ENCODE measurements around the gene GARNL3. TPM values are rescaled to one million over a fixed set of nuclear protein-coding genes. Genes with fewer than 3 reads are reported as not detected.

GARNL3 gene, protein sequence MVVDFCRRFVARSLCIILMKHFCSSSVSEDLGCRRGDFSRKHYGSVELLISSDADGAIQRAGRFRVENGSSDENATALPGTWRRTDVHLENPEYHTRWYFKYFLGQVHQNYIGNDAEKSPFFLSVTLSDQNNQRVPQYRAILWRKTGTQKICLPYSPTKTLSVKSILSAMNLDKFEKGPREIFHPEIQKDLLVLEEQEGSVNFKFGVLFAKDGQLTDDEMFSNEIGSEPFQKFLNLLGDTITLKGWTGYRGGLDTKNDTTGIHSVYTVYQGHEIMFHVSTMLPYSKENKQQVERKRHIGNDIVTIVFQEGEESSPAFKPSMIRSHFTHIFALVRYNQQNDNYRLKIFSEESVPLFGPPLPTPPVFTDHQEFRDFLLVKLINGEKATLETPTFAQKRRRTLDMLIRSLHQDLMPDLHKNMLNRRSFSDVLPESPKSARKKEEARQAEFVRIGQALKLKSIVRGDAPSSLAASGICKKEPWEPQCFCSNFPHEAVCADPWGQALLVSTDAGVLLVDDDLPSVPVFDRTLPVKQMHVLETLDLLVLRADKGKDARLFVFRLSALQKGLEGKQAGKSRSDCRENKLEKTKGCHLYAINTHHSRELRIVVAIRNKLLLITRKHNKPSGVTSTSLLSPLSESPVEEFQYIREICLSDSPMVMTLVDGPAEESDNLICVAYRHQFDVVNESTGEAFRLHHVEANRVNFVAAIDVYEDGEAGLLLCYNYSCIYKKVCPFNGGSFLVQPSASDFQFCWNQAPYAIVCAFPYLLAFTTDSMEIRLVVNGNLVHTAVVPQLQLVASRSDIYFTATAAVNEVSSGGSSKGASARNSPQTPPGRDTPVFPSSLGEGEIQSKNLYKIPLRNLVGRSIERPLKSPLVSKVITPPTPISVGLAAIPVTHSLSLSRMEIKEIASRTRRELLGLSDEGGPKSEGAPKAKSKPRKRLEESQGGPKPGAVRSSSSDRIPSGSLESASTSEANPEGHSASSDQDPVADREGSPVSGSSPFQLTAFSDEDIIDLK
- total RNA-seq = 1 to 10 TPM; 4.1 to 4.5 TPM

DNA sequence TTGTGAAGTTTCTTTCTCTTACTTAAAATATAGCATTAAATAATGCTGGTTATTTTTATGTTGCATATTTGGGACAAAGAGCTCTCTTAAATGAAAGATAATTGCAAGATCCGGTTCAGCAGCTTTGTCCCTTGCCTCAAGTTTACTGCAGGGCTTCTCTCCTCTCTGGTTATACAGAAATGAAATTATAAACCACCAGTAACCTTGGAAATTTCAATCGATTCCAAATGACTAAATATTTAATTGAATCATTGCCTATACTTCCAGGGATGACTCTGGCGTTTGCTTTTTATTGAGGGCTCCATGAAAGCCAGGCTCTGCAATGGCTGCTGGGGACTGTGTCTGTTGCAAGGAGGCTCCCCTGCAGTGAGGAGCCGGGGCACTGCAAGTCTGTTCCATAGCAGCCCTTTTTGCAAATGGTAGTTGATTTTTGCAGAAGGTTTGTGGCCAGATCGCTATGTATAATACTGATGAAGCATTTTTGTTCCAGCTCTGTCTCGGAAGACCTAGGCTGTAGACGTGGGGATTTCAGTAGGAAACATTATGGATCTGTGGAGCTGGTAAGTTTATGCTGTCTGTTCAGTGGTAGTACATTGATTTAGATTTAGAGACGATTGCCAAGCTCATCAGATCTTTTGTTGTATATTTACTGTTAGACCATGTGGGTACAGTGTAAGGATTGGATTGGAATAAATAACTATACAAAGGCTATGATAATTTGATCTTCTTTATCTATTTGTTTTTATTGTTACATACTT, at the start of gene GARNL3:
GARNL3 (plus strand) TSS at position 313 of the 758 bp plus-strand sequence; CDS start at position 417, 104 bp downstream.
- POLR2A ChIA-PET = interaction anchor here (0.6 kb wide), 1 partner anchor 138 kb away, joined by 3 read pairs; no protein-coding TSS in a partner anchor
- CTCF ChIA-PET = no interaction called here

DNA sequence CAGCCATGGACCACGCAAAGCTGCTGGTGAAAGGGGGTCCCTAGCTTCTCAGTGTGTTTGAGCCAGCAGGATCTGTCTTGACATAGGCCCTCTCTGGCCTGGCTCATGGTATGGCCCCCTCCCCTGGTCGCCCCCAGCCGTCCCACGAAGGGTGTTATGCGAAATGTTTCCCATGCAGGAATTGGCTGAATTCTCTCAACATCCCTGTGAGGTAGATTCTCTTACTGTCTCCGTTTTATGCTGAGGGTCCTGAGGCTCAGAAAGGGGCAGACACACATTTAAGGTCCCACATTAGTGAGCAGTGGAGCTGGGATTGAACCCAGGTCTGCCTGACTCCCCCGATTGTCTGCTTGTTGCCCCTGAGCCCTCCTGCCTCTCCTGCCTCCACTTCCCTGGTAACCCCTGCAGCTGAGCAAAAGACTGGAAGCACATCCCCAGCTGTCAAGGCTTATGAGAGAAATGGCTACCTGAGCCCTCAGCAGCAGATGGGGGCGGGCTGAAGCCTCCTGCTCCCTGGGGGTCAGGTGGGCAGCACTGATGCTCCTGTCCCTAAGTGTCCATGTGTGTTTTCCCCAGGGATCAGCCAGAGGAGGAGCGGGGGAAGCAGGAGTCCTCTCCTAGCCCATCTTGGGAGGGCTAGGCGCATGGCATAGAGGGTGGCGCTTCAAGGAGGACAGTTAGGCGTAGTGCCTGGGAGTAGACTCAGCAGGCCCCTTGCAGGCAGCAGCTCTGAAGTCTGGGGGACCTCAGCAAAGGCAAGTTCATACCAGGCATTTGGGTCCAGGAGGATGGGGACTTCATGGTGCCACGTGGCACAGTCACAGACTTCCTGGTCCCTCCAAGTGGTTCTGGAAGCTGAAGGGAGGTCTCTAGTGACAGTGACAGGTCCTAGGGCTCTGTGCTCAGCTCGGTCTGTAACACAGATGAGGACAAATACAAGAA, 49.0 kb upstream of the GARNL3 start:
- POLR2A ChIA-PET = no interaction called here

DNA sequence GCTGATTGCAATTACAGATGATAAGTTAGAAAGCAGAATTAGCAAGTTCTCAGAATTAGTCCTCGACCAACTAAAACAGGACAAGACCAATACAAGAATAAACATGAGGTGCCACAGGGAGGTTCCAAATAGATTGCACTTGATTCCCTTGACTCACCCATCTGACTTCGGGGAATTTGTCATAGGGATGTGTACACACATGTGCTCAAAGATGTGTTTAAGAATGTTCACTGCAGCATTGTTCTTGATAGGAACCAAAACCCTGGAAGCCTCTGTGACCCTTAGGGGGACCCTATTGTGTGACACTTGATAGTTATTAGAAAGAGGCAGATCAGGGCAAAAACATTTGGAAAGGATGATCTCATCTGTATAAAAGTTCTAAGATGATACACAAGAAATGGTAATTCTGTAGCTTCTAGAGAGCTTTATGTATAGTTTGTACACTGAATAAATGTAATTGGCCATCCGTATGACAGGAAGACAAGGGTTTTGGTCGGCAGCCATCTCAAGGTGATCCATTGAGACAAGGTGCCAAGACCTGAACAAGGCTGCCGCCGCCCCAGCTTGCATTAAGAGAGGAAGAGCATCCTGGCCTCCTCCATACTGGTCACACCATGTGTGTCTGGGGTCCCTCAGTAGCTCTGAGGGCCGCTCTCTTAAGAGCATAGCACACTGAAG, 48.2 kb upstream of the GARNL3 start:
- ChIA-PET POLR2A (no interaction called here), CTCF (interaction anchor here (0.9 kb wide), 1 partner anchor 11 kb away, joined by 3 read pairs; no protein-coding TSS in a partner anchor)

More for the DNA sequence above, 49.0 kb upstream of the GARNL3 start:
- CTCF ChIA-PET = interaction anchor here (0.5 to 1.2 kb wide), 5 partner anchors 11 to 845 kb away, joined by 3 to 5 read pairs (median 3); no protein-coding TSS in a partner anchor

DNA sequence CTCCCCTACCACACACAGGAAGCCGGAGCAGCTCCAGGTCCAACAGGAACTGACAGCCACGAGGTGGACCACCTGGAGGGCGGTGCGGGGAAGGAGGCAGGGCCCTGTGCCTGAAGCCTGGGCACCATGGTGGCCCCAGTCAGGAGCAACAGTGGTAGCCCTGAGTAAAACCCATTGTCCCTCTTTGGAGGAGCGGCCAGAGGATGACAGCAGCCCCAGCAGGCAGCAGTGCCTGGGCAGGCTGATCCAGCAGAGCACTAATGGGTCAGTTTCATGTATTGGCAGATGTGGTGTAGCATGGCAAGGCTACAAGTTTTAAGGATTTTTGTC, 47.7 kb upstream of the GARNL3 start:
- POLR2A ChIA-PET = no interaction called here
- CTCF ChIA-PET = interaction anchor here (0.9 kb wide), 1 partner anchor 12 kb away, joined by 3 read pairs; no protein-coding TSS in a partner anchor

DNA sequence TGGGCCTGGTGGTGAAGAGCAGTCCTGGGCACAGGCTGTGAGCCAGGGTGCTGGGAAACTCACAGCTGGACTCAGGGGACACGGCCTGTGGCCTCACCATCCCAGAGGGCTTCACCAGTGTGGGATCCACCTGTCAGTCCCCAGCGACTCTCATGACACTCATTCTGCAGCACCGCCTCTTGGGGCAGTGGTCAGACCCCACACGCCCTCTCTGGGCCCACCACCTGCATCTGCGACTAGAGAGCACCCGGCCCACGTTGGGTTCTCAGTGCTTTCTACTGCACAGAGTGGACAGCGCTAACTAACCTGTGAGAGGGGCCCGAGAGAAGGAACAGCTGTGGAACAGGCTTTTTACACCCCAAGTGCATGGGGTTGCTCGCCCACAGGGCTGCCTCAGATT, 45.8 kb upstream of the GARNL3 start:
- ChIA-PET POLR2A (no interaction called here), CTCF (interaction anchor here (0.5 kb wide), 1 partner anchor 323 kb away, joined by 5 read pairs; no protein-coding TSS in a partner anchor)

DNA sequence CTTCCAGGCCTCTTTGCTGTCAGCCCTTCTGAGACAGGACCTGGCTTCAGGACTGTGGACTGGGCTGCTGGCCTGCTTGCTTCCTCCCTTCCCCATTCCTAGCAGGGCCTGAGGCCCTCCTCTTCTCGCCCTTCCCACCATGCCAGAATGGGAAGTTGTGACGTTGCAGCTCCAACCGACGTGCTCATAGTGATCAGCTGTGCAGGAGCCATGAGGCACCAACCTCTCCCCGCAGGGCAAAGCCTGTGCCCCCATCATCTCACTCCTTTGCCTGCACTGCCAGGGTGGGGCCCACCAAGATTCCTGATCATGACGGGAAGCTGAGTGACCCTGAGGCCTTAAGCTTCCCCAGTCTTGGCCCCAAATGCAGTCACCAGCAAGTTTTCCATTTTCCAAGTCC, 45.1 kb upstream of the GARNL3 start:
- POLR2A ChIA-PET = no interaction called here
- CTCF ChIA-PET = no interaction called here

DNA sequence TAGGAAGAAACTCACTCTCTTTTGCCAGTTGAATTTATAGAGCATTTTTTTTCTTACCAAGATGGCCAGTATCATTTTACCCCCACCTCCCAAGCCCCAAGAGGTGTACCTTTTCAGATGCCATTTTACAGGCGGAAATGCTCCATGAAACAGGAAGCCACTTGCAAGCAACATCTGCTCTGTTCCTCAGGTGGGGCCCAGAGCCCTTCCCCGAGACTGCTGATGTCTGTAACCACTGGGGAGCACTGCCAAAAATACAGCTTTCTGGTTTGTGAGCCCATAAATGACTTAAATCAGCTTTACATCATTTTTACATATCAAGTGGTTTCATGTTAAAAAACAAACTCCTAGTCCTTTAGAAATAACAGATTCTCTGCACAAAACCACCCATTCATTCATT, 42.9 kb upstream of the GARNL3 start:
- POLR2A ChIA-PET = no interaction called here
- CTCF ChIA-PET = interaction anchor here (1.6 kb wide), 1 partner anchor 8 kb away, joined by 3 read pairs; no protein-coding TSS in a partner anchor

DNA sequence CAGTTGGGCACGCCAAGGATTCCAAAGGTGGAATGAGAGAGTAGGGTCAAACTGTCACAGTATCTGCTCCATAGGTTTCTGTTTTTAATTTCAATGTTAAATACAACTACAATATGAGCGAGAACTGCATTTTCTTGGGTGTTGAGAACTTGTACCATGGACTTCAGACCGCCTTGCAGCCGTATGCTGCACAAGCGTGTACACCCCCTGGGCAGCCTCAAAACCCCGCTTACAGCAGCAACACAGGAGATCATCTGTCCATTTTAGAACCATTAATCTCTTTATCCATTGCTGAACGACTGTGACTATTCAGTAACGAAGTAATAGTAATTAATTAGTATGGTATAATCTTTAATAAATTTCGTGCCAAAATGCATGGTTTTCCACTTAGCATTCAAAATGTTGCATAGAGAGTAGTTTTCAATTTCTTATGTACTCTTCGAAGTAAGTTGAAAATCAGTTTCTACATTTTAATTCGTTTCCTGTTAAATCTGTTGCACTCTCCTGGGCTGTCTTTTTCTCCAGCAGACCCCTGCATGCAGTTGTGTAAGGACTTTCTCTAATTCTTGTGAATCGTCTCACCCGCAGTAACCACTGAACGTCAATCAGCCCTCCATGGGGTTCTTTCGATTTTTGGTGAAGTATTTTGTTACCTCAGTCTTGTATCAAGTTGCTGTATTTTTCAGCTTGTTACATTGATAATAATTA, 42.0 kb upstream of the GARNL3 start:
- POLR2A ChIA-PET = no interaction called here
- CTCF ChIA-PET = interaction anchor here (1.6 to 1.7 kb wide), 2 partner anchors 9 to 174 kb away, joined by 3 to 4 read pairs; partner anchors contain the start of gene SLC2A8

DNA sequence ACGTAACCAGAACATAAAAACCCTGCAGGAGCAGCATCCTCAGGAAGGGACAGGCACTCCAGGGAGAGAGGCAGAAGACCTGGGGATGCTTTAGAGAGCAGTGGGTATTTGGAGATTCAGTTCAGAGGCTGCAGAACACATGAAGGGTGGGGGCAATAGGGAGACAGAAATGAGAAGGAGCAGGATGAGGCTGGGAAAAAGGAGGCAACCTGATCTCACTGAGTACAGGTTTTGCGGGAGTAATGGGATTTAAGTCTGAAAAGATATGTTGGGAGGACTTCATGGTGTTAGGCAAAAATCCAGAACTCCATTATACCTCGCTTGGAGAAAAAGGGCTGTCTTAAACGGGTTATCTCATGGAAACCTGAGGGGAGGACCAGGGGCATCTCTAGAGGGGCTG, 41.3 kb upstream of the GARNL3 start:
- POLR2A ChIA-PET = no interaction called here
- CTCF ChIA-PET = interaction anchor here (1.7 kb wide), 1 partner anchor 173 kb away, joined by 4 read pairs; the partner anchor contains the start of gene SLC2A8

DNA sequence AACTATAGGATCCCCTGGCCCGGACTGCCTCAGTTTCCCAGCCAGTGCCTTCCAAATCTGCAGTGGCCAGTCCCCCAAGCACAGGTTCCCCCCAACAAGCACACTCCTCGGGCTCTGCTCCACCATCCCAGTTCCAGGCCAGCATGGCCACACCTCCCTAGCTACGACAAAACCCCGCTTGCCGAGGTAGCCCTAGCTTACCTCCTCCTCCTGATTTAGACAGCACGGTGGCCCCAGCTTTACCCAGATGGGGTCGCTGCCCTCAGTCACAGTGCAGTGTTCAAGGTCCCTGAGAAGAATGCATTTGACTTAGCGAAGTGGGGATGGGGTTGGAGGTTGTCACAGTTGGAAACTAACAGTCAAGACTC, 40.8 kb upstream of the GARNL3 start:
- POLR2A ChIA-PET = interaction anchor here (1.1 to 1.4 kb wide), 2 partner anchors 21 to 227 kb away, joined by 4 to 7 read pairs; no protein-coding TSS in a partner anchor
- CTCF ChIA-PET = interaction anchor here (1.7 kb wide), 1 partner anchor 173 kb away, joined by 4 read pairs; the partner anchor contains the start of gene SLC2A8

DNA sequence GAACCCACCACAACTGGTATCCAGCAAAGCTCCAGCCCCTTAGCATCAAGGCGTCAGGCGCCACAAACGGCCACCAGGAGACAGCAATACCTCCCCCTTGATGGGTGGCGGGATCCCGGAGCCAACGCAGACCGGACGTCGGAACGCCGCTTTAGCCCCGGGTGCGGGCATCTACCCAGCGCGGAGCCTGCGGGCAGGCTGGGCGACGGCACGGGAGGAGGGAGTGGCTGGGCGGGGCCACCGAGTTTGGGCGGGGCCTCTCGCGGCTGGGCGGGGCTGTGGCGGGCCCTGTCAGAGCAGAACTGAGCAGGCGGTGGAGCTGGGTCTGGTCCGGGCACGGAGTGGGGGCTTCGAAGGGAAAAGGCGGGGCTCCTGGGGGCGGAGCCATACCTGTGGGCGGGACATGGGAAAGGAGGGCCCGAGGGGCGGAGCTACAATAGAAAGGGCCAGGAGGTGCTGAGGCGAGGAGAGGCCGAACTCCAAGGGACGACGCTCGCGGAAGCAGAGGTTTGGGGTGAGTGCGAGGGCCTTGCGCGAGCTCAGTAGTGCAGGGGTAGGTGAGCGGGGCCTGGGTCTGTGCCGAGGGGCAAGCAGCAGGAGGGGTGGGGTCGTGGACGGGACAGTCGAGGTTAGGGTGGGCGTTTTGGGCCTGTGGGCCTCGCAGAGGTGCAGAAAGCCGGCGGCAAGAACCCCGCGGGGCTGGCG, 40.2 kb upstream of the GARNL3 start:
- ChIA-PET POLR2A (interaction anchor here (1.1 to 1.4 kb wide), 2 partner anchors 21 to 226 kb away, joined by 4 to 7 read pairs; no protein-coding TSS in a partner anchor), CTCF (interaction anchor here (1.7 kb wide), 1 partner anchor 172 kb away, joined by 4 read pairs; the partner anchor contains the start of gene SLC2A8)

DNA sequence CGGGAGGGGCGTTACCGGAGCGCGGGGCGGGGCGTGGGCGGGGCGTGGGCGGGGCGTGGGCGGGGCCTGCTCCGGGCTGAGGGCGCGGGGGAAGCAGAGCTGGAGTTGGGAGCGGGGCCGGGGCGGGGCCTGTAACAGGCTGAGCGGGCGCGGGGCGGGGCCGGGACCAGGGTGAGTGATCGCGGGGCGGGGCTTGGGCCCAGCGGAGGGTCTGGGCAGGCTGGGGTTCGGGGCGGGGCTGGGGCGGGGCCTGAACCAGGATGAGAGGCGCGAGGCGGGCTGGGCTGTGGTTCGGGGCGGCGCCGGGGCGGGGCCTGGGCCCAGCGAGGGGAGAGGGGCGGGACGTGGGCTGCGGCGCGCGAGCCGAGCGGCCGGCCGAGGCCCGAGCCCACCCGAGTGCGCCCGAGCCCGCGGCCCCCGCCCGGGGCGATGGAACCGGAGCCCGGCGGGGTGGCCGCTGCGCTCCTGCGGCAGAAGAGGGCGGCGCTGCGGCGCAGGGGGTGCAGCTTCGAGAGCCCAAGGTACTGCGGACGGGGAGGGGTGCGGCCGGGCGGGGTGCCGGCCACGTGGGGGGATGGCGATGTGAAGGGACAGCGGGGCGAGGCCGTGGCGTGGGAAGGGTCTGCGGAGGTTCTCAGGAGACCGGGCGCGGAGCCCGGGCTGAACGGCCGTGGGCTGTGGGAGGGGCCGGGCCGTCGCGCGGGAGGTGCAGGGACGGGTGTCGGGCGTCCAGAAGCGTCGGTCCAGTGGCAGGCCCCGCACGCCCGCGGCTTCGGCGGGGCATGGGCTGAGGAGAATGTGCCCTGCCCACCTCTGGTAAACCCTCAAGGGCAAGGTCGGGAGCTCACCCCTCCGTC, 39.5 kb upstream of the GARNL3 start:
- CTCF ChIA-PET = interaction anchor here (0.5 to 2.1 kb wide), 2 partner anchors 11 to 163 kb away, joined by 3 to 5 read pairs; no protein-coding TSS in a partner anchor
- POLR2A ChIA-PET = interaction anchor here (1.1 to 1.4 kb wide), 2 partner anchors 20 to 225 kb away, joined by 4 to 7 read pairs; no protein-coding TSS in a partner anchor

DNA sequence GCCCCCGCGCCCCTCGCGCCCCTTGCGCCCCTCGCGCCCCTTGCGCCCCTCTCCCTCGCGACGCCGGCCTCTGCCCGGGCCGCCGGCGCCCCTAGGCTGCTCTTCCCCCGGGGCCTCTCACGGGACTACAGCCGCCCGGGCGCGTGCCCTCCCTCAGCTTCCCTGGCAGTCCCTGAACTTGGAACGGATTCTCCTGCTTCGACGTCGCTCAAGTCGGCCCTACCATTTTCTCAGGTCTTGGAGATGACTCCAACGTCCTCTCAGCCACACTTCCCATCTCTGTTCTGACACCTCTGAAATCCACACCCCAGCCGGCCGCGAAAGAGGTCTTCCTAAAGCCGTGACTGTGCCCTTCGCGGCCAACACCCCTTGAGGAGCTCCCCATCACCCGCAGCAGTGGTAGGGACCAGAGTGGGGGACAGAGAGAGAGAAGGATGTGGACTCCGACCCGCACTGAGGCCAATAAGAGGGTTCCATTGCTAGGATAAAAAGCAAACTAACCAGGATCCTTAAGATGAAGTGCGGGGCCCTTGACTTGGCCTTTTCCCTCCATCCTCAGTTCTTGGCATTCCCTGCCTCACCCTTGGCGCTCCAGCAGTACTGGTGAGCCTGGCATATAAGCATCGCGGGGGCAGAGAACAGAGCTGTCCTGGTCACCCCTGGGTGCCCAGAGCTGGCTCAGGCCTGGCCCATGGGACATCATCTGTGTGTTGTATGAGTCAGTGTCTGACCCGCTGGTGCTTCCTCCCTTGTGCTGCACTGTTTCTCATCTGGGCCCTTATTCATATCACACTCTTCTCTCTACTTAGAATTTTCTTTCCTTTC, 38.6 kb upstream of the GARNL3 start:
- ChIA-PET POLR2A (interaction anchor here (0.5 kb wide), 1 partner anchor 1547 kb away, joined by 4 read pairs; no protein-coding TSS in a partner anchor), CTCF (interaction anchor here (2.1 kb wide), 1 partner anchor 11 kb away, joined by 5 read pairs; no protein-coding TSS in a partner anchor)
